KMS-11 (cell line): ENCODE measurements around the gene LRRC4.

Source experiments
- H2AFZ ChIP-seq: fragments of 200-600 bp; sonication (generic); 2 replicates; pipeline ENCODE4 v1.6.1; 2016; ENCODE audit warnings: antibody characterized with exemption, mixed run types, low read depth
- H3K27ac ChIP-seq: fragments of 200-600 bp; sonication (generic); 2 replicates; pipeline ENCODE4 v1.6.1; 2016; ENCODE audit warnings: mild to moderate bottlenecking, mixed run types
- H3K27me3 ChIP-seq: fragments of 200-600 bp; sonication (generic); 2 replicates; pipeline ENCODE4 v1.6.1; 2017; ENCODE audit warnings: mild to moderate bottlenecking, low read depth, mixed run types, moderate library complexity; ENCODE audit not compliant: insufficient read depth
- H3K36me3 ChIP-seq: fragments of 200-600 bp; sonication (generic); 2 replicates; pipeline ENCODE4 v1.6.1; 2017; ENCODE audit warnings: mild to moderate bottlenecking, mixed run types; ENCODE audit not compliant: insufficient read depth
- H3K4me1 ChIP-seq: fragments of 200-600 bp; sonication (generic); 2 replicates; pipeline ENCODE4 v1.6.1; 2016; ENCODE audit warnings: mild to moderate bottlenecking, low read depth, mixed run types; ENCODE audit not compliant: poor library complexity, severe bottlenecking
- H3K4me2 ChIP-seq: fragments of 200-600 bp; sonication (generic); 2 replicates; pipeline ENCODE4 v1.7.0; 2016; ENCODE audit warnings: mild to moderate bottlenecking, mixed run types
- H3K4me3 ChIP-seq: fragments of 200-600 bp; sonication (generic); IDR thresholded peaks from 2 replicates; pipeline ENCODE4 v1.6.1; 2017; ENCODE audit warnings: low read depth, low read length, mixed read lengths; ENCODE audit not compliant: insufficient read depth
- H3K79me2 ChIP-seq: fragments of 200-600 bp; sonication (generic); 2 replicates; pipeline ENCODE4 v1.6.1; 2016; ENCODE audit warnings: low read depth, mixed run types; ENCODE audit not compliant: insufficient read depth
- H3K9ac ChIP-seq: fragments of 200-600 bp; sonication (generic); 2 replicates; pipeline ENCODE4 v1.6.1; 2016; ENCODE audit warnings: mild to moderate bottlenecking, mixed run types
- H4K20me1 ChIP-seq: fragments of 200-600 bp; sonication (generic); 2 replicates; pipeline ENCODE4 v1.6.1; 2016; ENCODE audit warnings: mild to moderate bottlenecking, mixed run types; ENCODE audit not compliant: insufficient read depth
- TF ChIP-seq, protein P1 (sequence below): fragments of 200-600 bp; sonication (generic); conservative IDR thresholded peaks from 2 replicates; pipeline ENCODE4 v1.6.1; 2017; ENCODE audit warnings: low read depth, mild to moderate bottlenecking, antibody characterized with exemption, low read length, moderate library complexity, mixed read lengths

Gene LRRC4, protein sequence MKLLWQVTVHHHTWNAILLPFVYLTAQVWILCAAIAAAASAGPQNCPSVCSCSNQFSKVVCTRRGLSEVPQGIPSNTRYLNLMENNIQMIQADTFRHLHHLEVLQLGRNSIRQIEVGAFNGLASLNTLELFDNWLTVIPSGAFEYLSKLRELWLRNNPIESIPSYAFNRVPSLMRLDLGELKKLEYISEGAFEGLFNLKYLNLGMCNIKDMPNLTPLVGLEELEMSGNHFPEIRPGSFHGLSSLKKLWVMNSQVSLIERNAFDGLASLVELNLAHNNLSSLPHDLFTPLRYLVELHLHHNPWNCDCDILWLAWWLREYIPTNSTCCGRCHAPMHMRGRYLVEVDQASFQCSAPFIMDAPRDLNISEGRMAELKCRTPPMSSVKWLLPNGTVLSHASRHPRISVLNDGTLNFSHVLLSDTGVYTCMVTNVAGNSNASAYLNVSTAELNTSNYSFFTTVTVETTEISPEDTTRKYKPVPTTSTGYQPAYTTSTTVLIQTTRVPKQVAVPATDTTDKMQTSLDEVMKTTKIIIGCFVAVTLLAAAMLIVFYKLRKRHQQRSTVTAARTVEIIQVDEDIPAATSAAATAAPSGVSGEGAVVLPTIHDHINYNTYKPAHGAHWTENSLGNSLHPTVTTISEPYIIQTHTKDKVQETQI

DNA sequence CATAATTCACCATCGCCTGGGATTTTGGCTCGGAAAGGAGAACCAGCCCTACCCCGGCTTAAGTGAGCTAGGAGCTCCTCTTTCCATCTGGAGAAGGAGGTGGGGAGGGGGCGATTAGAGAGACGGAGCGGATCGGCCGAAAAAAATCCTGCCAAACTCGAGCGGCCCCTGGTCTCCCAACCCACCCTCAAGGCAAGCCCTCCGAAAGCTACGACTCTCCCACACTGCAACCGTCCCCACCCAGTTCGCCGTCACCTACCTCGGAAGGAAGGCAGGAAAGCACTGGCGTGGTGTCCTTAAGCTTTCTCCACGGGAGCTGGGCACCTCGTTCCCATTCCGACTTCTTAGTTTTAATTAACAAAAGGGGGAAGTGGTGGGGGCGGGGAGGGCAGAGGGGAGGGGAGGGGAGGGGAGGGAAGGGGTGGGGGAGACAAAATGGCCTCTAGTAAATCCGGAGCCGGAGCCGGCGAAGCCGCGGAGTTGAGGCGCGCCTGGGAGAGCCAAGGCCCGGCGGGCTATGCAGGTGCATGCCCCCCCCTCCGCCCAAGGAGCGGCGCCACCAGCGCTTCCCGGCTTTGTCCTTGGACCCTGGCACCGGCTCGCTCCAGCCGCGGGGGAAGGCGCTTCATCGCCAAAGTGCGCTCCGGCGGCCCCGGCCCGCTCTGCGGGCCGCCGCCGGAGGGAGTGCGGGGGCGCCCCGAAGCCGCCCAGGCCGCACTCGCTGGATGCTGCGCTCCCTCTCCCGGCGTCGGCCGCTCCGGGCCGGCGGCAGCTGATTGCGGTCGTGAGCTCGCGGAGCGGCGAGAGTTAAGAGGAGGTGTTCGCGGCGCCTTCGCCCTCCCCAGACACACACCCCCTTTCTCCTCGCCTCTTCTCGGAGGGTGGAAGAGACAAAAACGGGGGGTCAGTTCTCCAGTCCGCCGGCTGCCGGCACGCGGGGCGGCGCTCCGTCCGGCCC, at the start of gene LRRC4:
LRRC4 (minus strand) TSS at position 784 of the 958 bp plus-strand sequence. CDS start 797 bp downstream, outside the sequence.
- Histone ChIP-seq H3K9ac (no peak within 1 kb of the TSS), H3K4me2 (no peak within 1 kb of the TSS), H3K27me3 (no peaks in the 10 kb centered on the region), H3K36me3 (no peaks in the 10 kb centered on the region; the same call in 1 of the 2 replicates), H4K20me1 (peaks cover 5% of the 10 kb centered on the region; the same call in 1 of the 2 replicates), H3K79me2 (no peaks in the 10 kb centered on the region), H2AFZ (no peak within 1 kb of the TSS), H3K4me1 (peaks cover 27% of the 10 kb centered on the region), H3K4me3 (no peak within 1 kb of the TSS), H3K27ac (no peak within 1 kb of the TSS)
- TF ChIP-seq, protein P1, sequence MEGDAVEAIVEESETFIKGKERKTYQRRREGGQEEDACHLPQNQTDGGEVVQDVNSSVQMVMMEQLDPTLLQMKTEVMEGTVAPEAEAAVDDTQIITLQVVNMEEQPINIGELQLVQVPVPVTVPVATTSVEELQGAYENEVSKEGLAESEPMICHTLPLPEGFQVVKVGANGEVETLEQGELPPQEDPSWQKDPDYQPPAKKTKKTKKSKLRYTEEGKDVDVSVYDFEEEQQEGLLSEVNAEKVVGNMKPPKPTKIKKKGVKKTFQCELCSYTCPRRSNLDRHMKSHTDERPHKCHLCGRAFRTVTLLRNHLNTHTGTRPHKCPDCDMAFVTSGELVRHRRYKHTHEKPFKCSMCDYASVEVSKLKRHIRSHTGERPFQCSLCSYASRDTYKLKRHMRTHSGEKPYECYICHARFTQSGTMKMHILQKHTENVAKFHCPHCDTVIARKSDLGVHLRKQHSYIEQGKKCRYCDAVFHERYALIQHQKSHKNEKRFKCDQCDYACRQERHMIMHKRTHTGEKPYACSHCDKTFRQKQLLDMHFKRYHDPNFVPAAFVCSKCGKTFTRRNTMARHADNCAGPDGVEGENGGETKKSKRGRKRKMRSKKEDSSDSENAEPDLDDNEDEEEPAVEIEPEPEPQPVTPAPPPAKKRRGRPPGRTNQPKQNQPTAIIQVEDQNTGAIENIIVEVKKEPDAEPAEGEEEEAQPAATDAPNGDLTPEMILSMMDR, result no peak

GRCh38 chr7:128080169-128080568, 48.9 kb upstream of the LRRC4 start:
- H3K27me3 ChIP-seq, result no peaks in the 10 kb centered on the region
- H3K4me1 ChIP-seq, result no peaks in the 10 kb centered on the region
- no peak overlapping the region for H2AFZ ChIP-seq
- peaks cover 9% of the 10 kb centered on the region; the same call in 1 of the 2 replicates for H3K36me3 ChIP-seq
- H3K4me3 ChIP-seq, result no peak overlapping the region
- TF ChIP-seq, protein P1, result no peak
- no peak overlapping the region for H3K4me2 ChIP-seq
- no peaks in the 10 kb centered on the region for H4K20me1 ChIP-seq
- no peak overlapping the region for H3K9ac ChIP-seq
- H3K79me2 ChIP-seq, result no peaks in the 10 kb centered on the region
- H3K27ac ChIP-seq, result no peak overlapping the region

DNA sequence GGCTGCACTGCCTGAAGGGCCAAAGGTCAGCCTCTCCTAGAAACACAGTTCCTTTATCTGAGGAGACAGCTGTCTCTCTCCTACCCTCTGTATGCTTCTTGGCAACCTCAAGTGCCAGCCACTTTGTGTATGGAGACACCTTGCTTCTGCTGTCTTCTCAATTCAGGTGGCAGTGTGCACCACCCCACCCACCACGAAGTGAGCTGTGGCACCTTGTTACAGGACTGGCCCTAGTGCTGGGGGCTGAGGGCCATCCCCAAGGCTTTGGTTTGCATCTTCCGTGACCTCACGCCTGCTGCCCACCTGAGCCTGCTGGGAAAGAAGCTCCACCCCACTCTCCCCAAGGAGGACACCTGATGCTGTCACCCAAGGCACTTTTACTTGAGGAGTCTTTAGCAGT, 47.1 kb upstream of the LRRC4 start:
- H3K27me3 ChIP-seq, result no peaks in the 10 kb centered on the region
- H3K27ac ChIP-seq, result no peak overlapping the region
- H3K36me3 ChIP-seq, result peaks cover 9% of the 10 kb centered on the region; the same call in 1 of the 2 replicates
- H2AFZ ChIP-seq, result no peak overlapping the region
- H3K4me2 ChIP-seq, result no peak overlapping the region
- TF ChIP-seq, protein P1, result no peak
- no peak overlapping the region for H3K9ac ChIP-seq
- no peaks in the 10 kb centered on the region for H3K79me2 ChIP-seq
- H3K4me1 ChIP-seq, result no peaks in the 10 kb centered on the region
- no peak overlapping the region for H3K4me3 ChIP-seq
- no peaks in the 10 kb centered on the region for H4K20me1 ChIP-seq

GRCh38 chr7:128076796-128077271, 45.6 kb upstream of the LRRC4 start:
- H3K27me3 ChIP-seq, result no peaks in the 10 kb centered on the region
- no peaks in the 10 kb centered on the region for H3K4me1 ChIP-seq
- TF ChIP-seq, protein P1, result no peak
- no peak overlapping the region for H2AFZ ChIP-seq
- no peak overlapping the region for H3K9ac ChIP-seq
- no peak overlapping the region for H3K4me2 ChIP-seq
- peaks cover 9% of the 10 kb centered on the region; the same call in 1 of the 2 replicates for H3K36me3 ChIP-seq
- H3K79me2 ChIP-seq, result no peaks in the 10 kb centered on the region; the same call in 1 of the 2 replicates
- H4K20me1 ChIP-seq, result no peaks in the 10 kb centered on the region
- no peak overlapping the region for H3K27ac ChIP-seq
- H3K4me3 ChIP-seq, result no peak overlapping the region
